Measurements from ENCODE around the gene CENPU. TPM values are rescaled to one million over a fixed set of nuclear protein-coding genes. Genes with fewer than 3 reads are reported as not detected.
"Not testable (repeated sequence)": the region's sequence is repeated elsewhere in the genome, so short reads cannot be mapped to it uniquely, and the experiment has no call there.

The CENPU gene
- total RNA-seq, 3 donors from 2014 or later = 27.9 to 31.4 (median 28.5) TPM

DNA sequence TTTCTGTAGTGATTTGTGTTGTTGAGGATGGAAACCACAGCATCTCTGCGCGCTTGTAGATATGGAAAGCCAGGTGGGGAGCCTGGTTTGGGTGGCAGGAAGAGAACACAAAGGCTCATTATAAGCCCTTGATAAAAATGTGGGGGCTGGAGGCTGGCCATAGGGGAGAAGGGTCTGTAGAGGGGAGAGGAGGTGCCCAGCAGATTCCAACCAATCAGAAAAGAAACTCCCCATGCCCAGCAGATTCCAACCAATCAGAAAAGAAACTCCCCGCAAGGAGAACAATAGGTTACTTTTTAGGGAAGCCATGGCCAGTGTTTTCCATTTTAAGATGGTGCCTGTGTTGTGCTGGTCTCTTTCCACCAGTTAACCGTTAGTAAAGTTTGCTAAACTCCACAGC lies 9.8 kb upstream of the CENPU start:
- Mint-ChIP-seq H3K27me3 (ENCODE audit: low read depth) (no peaks in the 10 kb centered on the region), H3K36me3 (ENCODE audit: insufficient read depth) (no peaks in the 10 kb centered on the region), H3K4me3 (no peak overlapping the region), H3K4me1 (ENCODE audit: low read depth) (peaks cover 20% of the 10 kb centered on the region), H3K9me3 (no peaks in the 10 kb centered on the region)
- DNase-seq (no peak), ATAC-seq (no peak)

DNA sequence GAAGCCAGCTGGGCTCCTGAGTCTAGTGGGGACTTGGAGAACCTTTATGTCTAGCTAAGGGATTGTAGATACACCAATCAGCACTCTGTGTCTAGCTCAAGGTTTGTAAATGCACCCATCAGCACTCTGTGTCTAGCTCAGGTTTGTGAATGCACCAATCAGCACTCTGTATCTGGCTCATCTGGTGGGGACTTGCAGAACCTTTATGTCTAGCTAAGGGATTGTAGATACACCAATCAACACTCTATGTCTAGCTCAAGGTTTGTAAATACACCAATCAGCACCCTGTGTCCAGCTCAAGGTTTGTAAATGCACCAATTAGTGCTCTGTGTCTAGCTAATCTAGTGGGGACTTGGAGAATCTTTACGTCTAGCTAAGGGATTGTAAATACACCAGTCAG lies 7.8 kb upstream of the CENPU start:
- not testable (repeated sequence) for H3K36me3 Mint-ChIP-seq (ENCODE audit: insufficient read depth)

DNA sequence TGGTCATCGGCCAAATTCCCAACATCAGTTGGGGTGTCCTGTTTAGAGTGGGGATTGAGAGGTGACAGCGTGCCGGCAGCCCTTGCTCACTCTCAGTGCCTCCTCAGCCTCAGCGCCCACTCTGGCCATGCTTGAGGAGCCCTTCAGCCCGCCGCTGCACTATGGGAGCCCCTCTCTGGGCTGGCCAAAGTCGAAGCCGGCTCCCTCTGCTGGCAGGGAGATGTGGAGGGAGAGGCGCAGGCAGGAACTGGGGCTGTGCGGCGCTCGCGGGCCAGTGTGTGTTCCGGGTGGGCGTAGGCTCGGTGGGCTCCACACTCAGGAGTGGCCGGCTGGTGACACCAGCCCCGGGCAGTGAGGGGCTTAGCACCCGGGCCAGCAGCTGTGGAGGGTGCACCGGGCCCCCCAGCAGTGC lies 7.1 kb upstream of the CENPU start:
- DNase-seq (no peak), ATAC-seq (no peak)
- Mint-ChIP-seq H3K9me3 (no peaks in the 10 kb centered on the region), H3K4me3 (no peak overlapping the region), H3K4me1 (ENCODE audit: low read depth) (peaks cover 13% of the 10 kb centered on the region), H3K36me3 (ENCODE audit: insufficient read depth) (no peaks in the 10 kb centered on the region), H3K27me3 (ENCODE audit: low read depth) (no peaks in the 10 kb centered on the region)

More for the DNA sequence above, 7.8 kb upstream of the CENPU start:
- not testable (repeated sequence) for H3K9me3 Mint-ChIP-seq; DNase-seq; H3K27me3 Mint-ChIP-seq (ENCODE audit: low read depth); ATAC-seq; H3K4me3 Mint-ChIP-seq
- peaks cover 19% of the 10 kb centered on the region for H3K4me1 Mint-ChIP-seq (ENCODE audit: low read depth)

DNA sequence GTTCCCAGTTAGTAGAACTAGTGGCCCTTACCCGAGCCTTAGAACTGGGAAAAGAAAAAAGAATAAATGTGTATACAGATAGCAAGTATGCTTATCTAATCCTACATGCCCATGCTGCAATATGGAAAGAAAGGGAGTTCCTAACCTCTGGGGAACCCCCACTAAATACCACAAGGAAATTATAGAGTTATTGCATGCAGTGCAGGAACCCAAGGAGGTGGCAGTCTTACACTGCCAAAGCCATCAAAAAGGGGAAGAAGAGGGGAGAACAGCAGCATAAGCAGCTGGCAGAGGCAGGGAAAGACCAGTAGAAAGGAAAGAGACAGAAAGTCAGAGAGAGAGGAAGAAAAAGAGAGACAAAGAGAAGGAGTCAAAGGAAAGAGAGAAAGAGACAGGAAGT lies 5.7 kb upstream of the CENPU start:
- not testable (repeated sequence) for H3K36me3 Mint-ChIP-seq (ENCODE audit: insufficient read depth); ATAC-seq; H3K4me3 Mint-ChIP-seq; H3K9me3 Mint-ChIP-seq; H3K27me3 Mint-ChIP-seq (ENCODE audit: low read depth); DNase-seq
- H3K4me1 Mint-ChIP-seq (ENCODE audit: low read depth) = peaks cover 10% of the 10 kb centered on the region

DNA sequence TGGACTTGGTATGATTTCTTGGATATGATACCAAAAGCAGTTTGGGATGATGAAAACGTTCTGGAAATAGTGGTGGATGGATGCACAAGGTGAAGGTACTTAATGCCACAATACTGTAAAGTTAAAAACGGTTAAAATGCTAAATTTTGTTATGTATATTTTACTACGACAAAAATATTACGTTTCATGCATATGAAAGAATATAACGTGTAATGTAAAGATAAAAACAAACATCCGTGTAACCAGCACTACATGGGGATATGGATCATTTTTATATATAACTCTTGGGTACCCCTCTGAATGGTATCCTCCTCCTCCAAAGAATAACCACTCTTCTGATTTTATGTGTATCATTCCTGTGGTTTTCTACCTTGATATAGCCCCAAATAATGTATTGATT lies 862 bp upstream of the CENPU start:
- Mint-ChIP-seq H3K4me3 (peak overlapping the region; percentile 91), H3K9me3 (no peaks in the 10 kb centered on the region), H3K36me3 (ENCODE audit: insufficient read depth) (no peaks in the 10 kb centered on the region), H3K27me3 (ENCODE audit: low read depth) (no peaks in the 10 kb centered on the region), H3K4me1 (ENCODE audit: low read depth) (peaks cover 20% of the 10 kb centered on the region)
- no peak for ATAC-seq
- DNase-seq = no peak

DNA sequence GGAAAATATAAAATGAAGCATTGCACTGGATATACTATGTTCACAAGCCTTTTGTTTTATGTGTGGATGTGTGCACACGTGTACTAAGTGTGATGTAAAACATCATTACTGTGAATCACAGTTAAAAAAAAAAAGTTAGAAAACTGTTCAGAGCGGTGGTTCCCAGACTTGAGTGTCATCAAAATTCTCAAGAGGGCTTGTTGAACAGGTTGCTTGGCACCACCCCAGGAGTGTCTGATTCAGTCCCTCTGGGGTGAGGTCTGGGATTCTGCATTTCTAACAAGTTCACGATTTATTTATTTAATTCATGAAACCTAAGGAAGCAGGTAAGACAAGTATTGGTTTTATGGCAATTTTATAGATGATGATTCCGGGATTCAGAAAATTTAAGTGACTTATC lies 1.8 kb downstream of the CENPU start:
- peaks cover 3% of the 10 kb centered on the region for H3K36me3 Mint-ChIP-seq (ENCODE audit: insufficient read depth)
- peak overlapping the region; percentile 91 for H3K4me3 Mint-ChIP-seq
- DNase-seq (no peak), ATAC-seq (no peak)
- no peaks in the 10 kb centered on the region for H3K27me3 Mint-ChIP-seq (ENCODE audit: low read depth)
- peaks cover 16% of the 10 kb centered on the region for H3K4me1 Mint-ChIP-seq (ENCODE audit: low read depth)
- H3K9me3 Mint-ChIP-seq = no peaks in the 10 kb centered on the region

DNA sequence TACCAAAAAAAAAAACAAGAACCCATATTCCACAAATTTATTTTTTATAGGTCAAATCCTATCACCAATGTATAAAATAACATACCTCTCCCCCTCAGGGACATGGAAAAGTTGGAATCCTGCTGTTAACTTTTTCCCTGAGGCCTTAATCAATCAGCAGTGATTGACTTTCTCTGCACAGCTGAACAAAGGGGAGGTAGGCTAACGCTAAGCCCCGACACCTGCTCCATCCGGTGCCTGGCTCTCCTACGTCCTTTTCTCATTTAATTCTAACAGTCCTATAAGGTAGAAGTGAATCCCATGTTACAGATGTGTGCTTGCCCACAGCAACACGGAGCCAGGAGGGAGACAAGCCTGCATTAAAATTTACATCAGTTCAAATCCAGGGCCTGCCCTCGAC lies 2.8 kb downstream of the CENPU start:
- no peak overlapping the region for H3K4me3 Mint-ChIP-seq
- peaks cover 16% of the 10 kb centered on the region for H3K4me1 Mint-ChIP-seq (ENCODE audit: low read depth)
- H3K36me3 Mint-ChIP-seq (ENCODE audit: insufficient read depth) = peaks cover 4% of the 10 kb centered on the region
- H3K9me3 Mint-ChIP-seq = no peaks in the 10 kb centered on the region
- H3K27me3 Mint-ChIP-seq (ENCODE audit: low read depth) = no peaks in the 10 kb centered on the region
- ATAC-seq (no peak), DNase-seq (no peak)

DNA sequence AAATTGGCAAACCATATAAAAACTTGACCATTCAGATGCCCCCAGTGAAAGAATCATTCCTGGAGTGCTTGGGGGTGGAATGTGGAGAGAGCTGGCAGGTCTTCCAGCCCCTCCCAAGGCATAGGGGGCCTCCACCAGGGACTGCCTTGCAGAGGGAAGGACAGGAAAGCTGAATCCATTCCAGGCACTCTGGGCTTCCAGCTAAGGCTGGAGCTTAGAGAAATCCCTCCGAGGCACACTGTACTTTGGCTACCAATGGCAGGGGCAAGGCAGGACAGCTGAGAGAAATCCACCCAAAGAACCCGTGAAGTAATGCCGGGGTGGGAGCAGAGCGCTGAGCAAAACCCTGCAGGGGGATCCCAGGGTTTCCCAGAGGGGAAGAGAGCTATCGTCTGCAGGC lies 4.0 kb downstream of the CENPU start:
- DNase-seq = no peak
- no peaks in the 10 kb centered on the region for H3K27me3 Mint-ChIP-seq (ENCODE audit: low read depth)

DNA sequence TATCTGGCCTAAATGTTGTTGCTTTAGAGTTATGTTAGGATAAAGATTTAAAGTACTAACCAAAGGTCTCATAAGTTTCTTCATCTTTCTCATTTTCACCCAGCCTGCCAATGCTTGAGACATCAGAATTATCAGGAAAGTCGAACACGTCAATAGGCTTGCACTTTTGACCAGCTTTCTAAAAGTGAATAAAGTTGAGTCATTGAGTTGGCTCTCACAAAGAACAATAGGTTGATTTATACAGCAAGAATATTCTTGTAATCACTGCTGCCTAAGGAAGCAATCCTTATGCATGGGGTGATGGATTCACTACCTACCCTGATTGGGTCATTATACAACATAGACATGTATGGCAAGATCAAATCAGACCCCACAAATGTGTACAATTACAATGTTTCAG lies 5.0 kb downstream of the CENPU start:
- Mint-ChIP-seq H3K27me3 (ENCODE audit: low read depth) (no peaks in the 10 kb centered on the region), H3K36me3 (ENCODE audit: insufficient read depth) (peaks cover 8% of the 10 kb centered on the region), H3K9me3 (no peaks in the 10 kb centered on the region), H3K4me1 (ENCODE audit: low read depth) (peaks cover 11% of the 10 kb centered on the region), H3K4me3 (no peak overlapping the region)
- DNase-seq = no peak
- no peak for ATAC-seq

More for the DNA sequence above, 4.0 kb downstream of the CENPU start:
- peaks cover 16% of the 10 kb centered on the region for H3K4me1 Mint-ChIP-seq (ENCODE audit: low read depth)
- H3K36me3 Mint-ChIP-seq (ENCODE audit: insufficient read depth) = peaks cover 4% of the 10 kb centered on the region
- ATAC-seq = no peak
- no peaks in the 10 kb centered on the region for H3K9me3 Mint-ChIP-seq
- H3K4me3 Mint-ChIP-seq = no peak overlapping the region

DNA sequence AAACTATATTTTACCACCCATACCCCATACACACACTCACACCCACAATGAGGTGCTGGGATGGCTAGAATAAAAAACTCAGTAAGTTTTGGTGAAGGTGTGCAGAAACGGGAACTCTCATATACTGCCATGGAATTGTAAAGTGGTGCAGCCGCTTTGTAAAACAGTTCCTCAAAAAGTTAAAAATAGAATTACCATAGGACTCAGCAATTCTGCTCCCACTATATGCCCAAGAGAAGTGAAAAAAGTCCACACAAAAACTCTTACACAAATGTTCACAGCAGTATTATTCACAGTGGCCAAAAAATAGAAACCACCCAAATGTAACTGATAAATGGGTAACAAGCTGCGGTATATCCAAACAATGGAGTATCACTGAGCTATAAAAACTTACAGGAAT lies 6.5 kb downstream of the CENPU start:
- Mint-ChIP-seq H3K36me3 (ENCODE audit: insufficient read depth) (peaks cover 15% of the 10 kb centered on the region), H3K27me3 (ENCODE audit: low read depth) (no peaks in the 10 kb centered on the region), H3K4me1 (ENCODE audit: low read depth) (peaks cover 4% of the 10 kb centered on the region), H3K4me3 (no peak overlapping the region), H3K9me3 (no peaks in the 10 kb centered on the region)
- DNase-seq (no peak), ATAC-seq (no peak)

DNA sequence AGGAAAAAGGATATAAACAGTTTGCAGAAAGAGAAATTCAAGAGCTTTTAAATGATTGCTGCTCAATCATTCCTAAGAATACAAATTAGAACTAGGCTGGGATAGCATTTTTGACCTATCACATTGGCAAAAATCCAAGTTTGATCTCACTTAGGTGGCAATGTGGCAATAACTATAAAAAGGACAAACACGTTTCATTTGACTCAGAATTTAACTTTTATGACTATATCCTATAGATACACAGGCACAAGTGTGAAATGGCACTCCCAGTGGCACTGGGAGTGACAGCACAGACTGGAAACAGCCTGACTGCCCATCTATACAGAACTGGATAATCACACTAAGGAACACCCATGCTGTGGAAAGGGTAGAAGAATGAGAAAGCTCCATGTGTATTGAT lies 11.1 kb downstream of the CENPU start:
- DNase-seq = no peak
- Mint-ChIP-seq H3K4me3 (no peak overlapping the region), H3K4me1 (ENCODE audit: low read depth) (peaks cover 3% of the 10 kb centered on the region), H3K36me3 (ENCODE audit: insufficient read depth) (peaks cover 38% of the 10 kb centered on the region), H3K27me3 (ENCODE audit: low read depth) (no peaks in the 10 kb centered on the region), H3K9me3 (peaks cover 23% of the 10 kb centered on the region)
- ATAC-seq = no peak

DNA sequence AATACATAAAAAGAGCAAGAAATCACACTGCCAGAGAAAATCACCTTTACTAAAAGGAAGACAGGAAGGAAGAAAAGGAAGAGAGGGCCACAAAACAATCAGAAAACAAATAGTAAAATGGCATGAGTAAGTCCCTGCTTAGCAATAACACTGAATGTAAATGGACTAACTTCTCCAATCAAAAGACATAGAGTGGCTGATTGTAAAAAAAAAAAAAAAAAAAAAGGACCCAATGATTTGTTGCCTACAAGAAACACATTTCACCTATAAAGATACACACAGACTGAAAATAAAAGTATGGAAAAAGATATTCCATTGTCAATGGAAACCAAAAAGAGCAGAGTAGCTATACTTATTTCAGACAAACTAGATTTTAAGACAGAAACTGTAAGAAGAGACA lies 12.6 kb downstream of the CENPU start:
- H3K27me3 Mint-ChIP-seq (ENCODE audit: low read depth) = no peaks in the 10 kb centered on the region
- peaks cover 3% of the 10 kb centered on the region for H3K4me1 Mint-ChIP-seq (ENCODE audit: low read depth)
- DNase-seq = no peak
- H3K9me3 Mint-ChIP-seq = peaks cover 23% of the 10 kb centered on the region
- no peak for ATAC-seq
- H3K4me3 Mint-ChIP-seq = no peak overlapping the region
- peaks cover 42% of the 10 kb centered on the region for H3K36me3 Mint-ChIP-seq (ENCODE audit: insufficient read depth)

DNA sequence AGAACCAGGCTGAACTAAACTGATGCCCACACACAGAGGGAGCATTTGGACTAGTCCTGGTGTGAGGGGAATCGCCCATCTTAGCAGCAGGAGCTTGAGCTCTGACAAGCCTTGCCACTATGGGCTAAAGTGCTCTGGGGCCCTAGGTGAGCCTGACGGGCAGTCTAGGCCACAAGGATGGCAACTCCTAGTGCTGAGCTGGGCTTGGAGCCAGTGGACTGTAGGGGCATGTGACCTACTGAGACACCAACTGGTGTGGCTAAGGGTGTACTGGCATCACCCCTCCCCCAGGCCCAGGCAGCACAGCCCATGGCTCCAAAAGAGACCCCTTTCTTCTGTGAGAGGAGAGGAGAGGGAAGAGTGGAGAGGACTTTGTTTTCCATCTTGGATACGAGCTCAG lies 14.5 kb downstream of the CENPU start:
- peaks cover 23% of the 10 kb centered on the region for H3K9me3 Mint-ChIP-seq
- ATAC-seq = no peak
- peaks cover 45% of the 10 kb centered on the region for H3K36me3 Mint-ChIP-seq (ENCODE audit: insufficient read depth)
- H3K4me3 Mint-ChIP-seq = no peak overlapping the region
- DNase-seq = no peak
- no peaks in the 10 kb centered on the region for H3K27me3 Mint-ChIP-seq (ENCODE audit: low read depth)
- H3K4me1 Mint-ChIP-seq (ENCODE audit: low read depth) = peaks cover 3% of the 10 kb centered on the region

DNA sequence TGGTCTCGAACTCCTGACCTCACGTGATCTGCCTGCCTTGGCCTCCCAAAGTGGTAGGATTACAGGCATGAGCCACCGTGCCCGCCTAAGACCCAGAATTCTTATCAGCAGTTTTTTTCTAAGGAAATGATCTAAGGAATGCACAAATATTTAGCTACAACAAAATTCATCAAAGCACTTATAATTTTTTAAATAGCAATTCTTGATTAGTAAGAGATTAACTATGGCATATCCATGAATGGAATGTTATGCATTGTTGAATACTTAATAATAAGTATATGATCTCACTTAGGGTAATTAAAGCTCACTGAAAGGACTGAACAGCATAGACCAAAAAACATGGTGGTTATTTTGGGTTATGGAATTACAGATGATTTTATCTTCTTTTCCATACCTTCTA lies 18.4 kb downstream of the CENPU start:
- DNase-seq (no peak), ATAC-seq (no peak)
- Mint-ChIP-seq H3K27me3 (ENCODE audit: low read depth) (no peaks in the 10 kb centered on the region), H3K9me3 (peaks cover 8% of the 10 kb centered on the region), H3K4me3 (no peak overlapping the region), H3K4me1 (ENCODE audit: low read depth) (peaks cover 3% of the 10 kb centered on the region), H3K36me3 (ENCODE audit: insufficient read depth) (peaks cover 28% of the 10 kb centered on the region)

DNA sequence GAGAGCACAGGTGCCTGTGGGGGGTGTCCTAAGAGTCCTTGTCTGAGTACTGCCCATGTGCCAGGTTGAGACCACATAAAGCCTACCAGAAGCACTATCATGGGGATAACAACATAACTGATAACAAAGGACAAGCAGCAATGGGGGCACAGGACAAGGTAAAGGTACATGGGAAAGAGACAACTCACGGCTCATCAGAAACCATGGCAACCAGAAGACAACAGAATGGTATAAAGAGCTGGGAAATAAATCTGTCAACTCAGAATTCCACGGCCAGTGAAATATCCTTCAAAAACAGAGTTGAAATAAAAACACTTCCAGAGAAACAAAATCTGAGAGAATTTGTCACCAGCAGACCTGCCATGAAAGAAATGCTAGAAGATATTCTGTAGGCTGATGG lies 20.0 kb downstream of the CENPU start:
- no peak for ATAC-seq
- H3K9me3 Mint-ChIP-seq = no peaks in the 10 kb centered on the region
- H3K4me1 Mint-ChIP-seq (ENCODE audit: low read depth) = peaks cover 3% of the 10 kb centered on the region
- no peak overlapping the region for H3K4me3 Mint-ChIP-seq
- H3K36me3 Mint-ChIP-seq (ENCODE audit: insufficient read depth) = peaks cover 21% of the 10 kb centered on the region
- no peak for DNase-seq
- no peaks in the 10 kb centered on the region for H3K27me3 Mint-ChIP-seq (ENCODE audit: low read depth)

DNA sequence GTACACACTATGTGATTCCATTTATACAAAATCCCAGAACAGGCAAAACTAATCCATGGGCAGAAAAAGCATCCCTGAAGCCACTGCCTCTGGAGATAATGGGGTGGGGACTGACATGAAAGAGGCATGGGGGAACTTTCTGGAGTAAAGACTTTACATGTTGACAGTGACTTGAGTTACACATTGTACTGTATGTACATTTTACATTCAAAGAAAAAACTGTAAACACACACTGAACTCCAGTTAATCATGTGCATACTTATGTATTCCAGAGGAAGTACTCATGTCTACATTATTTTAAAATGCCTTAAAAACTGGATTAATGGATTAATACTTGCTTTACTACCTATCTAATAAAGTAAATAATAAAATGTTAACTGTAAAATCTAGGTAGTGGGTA lies 21.6 kb downstream of the CENPU start:
- Mint-ChIP-seq H3K27me3 (ENCODE audit: low read depth) (no peaks in the 10 kb centered on the region), H3K36me3 (ENCODE audit: insufficient read depth) (peaks cover 24% of the 10 kb centered on the region), H3K4me3 (no peak overlapping the region), H3K4me1 (ENCODE audit: low read depth) (no peaks in the 10 kb centered on the region), H3K9me3 (no peaks in the 10 kb centered on the region)
- no peak for DNase-seq
- ATAC-seq = no peak

Measured in activated T-cell treated with anti-CD3 and anti-CD28 coated beads, Interleukin-2, amount 50 U/mL, for 4 hours (primary cell).